ENCODE results near the gene DMD. TPM values are rescaled to one million over a fixed set of nuclear protein-coding genes. Genes with fewer than 3 reads are reported as not detected.

Gene DMD
- total and polyA plus RNA-seq, 2 of the 13 experiments (the other 11 are each of a cell fraction or from before 2014, with no cell fraction given): 17.6 to 25.9 TPM

GRCh38 chrX:31663172-31663571, 1548.2 kb downstream of the DMD start:
- Histone ChIP-seq H3K27ac (ENCODE audit: extremely low read length, insufficient read depth, low read length) (no peak overlapping the region), H2AFZ (ENCODE audit: low read length) (no peak overlapping the region), H3K79me2 (ENCODE audit: insufficient read depth, low read length) (no peaks in the 10 kb centered on the region), H3K4me2 (ENCODE audit: low read depth, low read length) (no peak overlapping the region), H3K9ac (ENCODE audit: insufficient read depth, low read depth, low read length) (no peak overlapping the region), H3K36me3 (replicated peaks in 1 of 2; ENCODE audit: control insufficient read depth in 1 of 2, insufficient read depth in 2 of 2, low read length in 2 of 2) (no peaks in the 10 kb centered on the region), H3K4me3 (replicated peaks in 1 of 3; ENCODE audit: insufficient read depth in 1 of 3, low read depth in 2 of 3, low read length in 3 of 3) (no peak overlapping the region), H3K9me3 (ENCODE audit: low read length) (no peaks in the 10 kb centered on the region), H3K27me3 (ENCODE audit: control insufficient read depth in 1 of 2, insufficient read depth in 2 of 2, low read length in 2 of 2) (no peaks in the 10 kb centered on the region; a peak in 1 of 5 replicates), H3K4me1 (ENCODE audit: insufficient read depth, low read length) (no peaks in the 10 kb centered on the region), H4K20me1 (ENCODE audit: insufficient read depth, low read length) (no peaks in the 10 kb centered on the region)
- BruUV-seq (replicated peaks): no TSS peak
- FAIRE-seq (no peak), DNase-seq (ENCODE audit: low spot score) (no peak), ATAC-seq (no peak)
- in situ Hi-C loops (cut with HindIII; ENCODE audit: extremely low pct_ligation_motif_present, low pct_unique_long_range_greater_than_20kb): no loop called here
- WGBS (ENCODE audit: low lambda C conversion rate): 47% methylated on average over 6 of the region's 6 CpGs
- ChIA-PET POLR2A (no interaction called here), CTCF (ENCODE audit: low intra/inter-chr PET ratio, low total read pairs) (no interaction called here)
- TF ChIP-seq ZBTB26 (CRISPR knock-in tag; IDR thresholded peaks at IDR 0.05; ENCODE audit: borderline replicate concordance): no peak
- TF ChIP-seq MYC (CRISPR knock-in tag; IDR thresholded peaks at IDR 0.05; ENCODE audit: borderline replicate concordance): no peak
- no peak for TF ChIP-seq TGIF2 (CRISPR knock-in tag; IDR thresholded peaks at IDR 0.05)
- no peak for TF ChIP-seq ZNF777 (CRISPR knock-in tag; IDR thresholded peaks at IDR 0.05)
- TF ChIP-seq CREB1 (IDR thresholded peaks at IDR 0.05): no peak
- no peak for TF ChIP-seq CREB1 (CRISPR knock-in tag; IDR thresholded peaks at IDR 0.05)
- TF ChIP-seq SRSF4 (IDR thresholded peaks at IDR 0.05; ENCODE audit: low read depth, low read length, poor library complexity, severe bottlenecking): no peak
- no peak for TF ChIP-seq ZNF280D (CRISPR knock-in tag; IDR thresholded peaks at IDR 0.05)
- TF ChIP-seq ATAD3A (CRISPR knock-in tag; IDR thresholded peaks at IDR 0.05): no peak
- no peak for TF ChIP-seq ZSCAN12 (CRISPR knock-in tag; IDR thresholded peaks at IDR 0.05)
- no peak for TF ChIP-seq HNF4A (CRISPR knock-in tag; IDR thresholded peaks at IDR 0.05)
- no peak for TF ChIP-seq HIC2 (CRISPR knock-in tag; IDR thresholded peaks at IDR 0.05; ENCODE audit: low read depth)
- intact Hi-C loops (cut with micrococcal nuclease; ENCODE audit: unreplicated experiment): loop anchor here (5.0 kb wide), 1 partner anchor 386 kb away; no protein-coding TSS in a partner anchor

Data from HepG2 (cell line).